Right lobe of liver (tissue), 6 donors: ENCODE measurements around the gene FOXN4. TPM values are rescaled to one million over a fixed set of nuclear protein-coding genes. Genes with fewer than 3 reads are reported as not detected.

Source experiments
- ATAC-seq, 4 donors: fragments of 200-7000 bp; cut with Tn5 transposase; one replicate each; pipeline ENCODE4 v1.9.1; 2020; ENCODE audit warnings: mild to moderate bottlenecking in 4 of 4, moderate library complexity in 4 of 4
- DNase-seq, 3 donors: peaks; one replicate each; pipeline ENCODE4 v3.0.0-alpha.2; 2020
- H3K27ac ChIP-seq, 3 donors: fragments of 200-600 bp; one replicate each; pipeline ENCODE4 v1.8.0; 2022
- H3K27me3 ChIP-seq, 2 donors: fragments of 200-600 bp; one replicate each; pipeline ENCODE4 v1.8.0; 2022
- H3K36me3 ChIP-seq, 4 donors: fragments of 200-600 bp; sonication (generic) in 1 of 4; one replicate each; pipeline versions ENCODE4 v1.5.1 to v1.8.0; 2017 to 2022; ENCODE audit warnings: control low read depth in 1 of 4
- H3K4me1 ChIP-seq, 4 donors: fragments of 200-600 bp; sonication (generic) in 1 of 4; one replicate each; pipeline versions ENCODE4 v1.5.1 to v1.8.0; 2017 to 2022; ENCODE audit warnings: control low read depth in 1 of 4
- H3K4me3 ChIP-seq, 3 donors: fragments of 200-600 bp; one replicate each; pipeline ENCODE4 v1.8.0; 2022
- H3K9me3 ChIP-seq, 4 donors: fragments of 200-600 bp; sonication (generic) in 1 of 4; one replicate each; pipeline versions ENCODE4 v1.5.1 to v1.8.0; 2017 to 2022; ENCODE audit warnings: control low read depth in 1 of 4
- POLR2A ChIP-seq: fragments of 450-650 bp; IDR thresholded peaks from one replicate; pipeline ENCODE4 v1.6.1; 2017; ENCODE audit warnings: antibody characterized with exemption, mild to moderate bottlenecking
- WGBS: methylation state at CpG from one replicate; pipeline ENCODE4 v1.1.6; 2018; ENCODE audit warnings: low coverage, low lambda C conversion rate; ENCODE audit not compliant: insufficient coverage; ENCODE audit errors: missing lambda C conversion rate; 5-methylcytosine and 5-hydroxymethylcytosine counted together
- intact Hi-C, 2 donors: fragments of 100-400 bp; cut with DNase I; formaldehyde crosslinking; loops; one replicate each; pipeline versions ENCODE4 v1.11.2 to v1.14.1; 2022
- total RNA-seq, 6 experiments: library from RNA; depleted of rRNA in 2 of 6; stranded (reverse); fragments of >200 nt in 2 of 6; fragmentation: NEBNext Ultra II Directional in 3 of 6; extraction: Animal tissue kit (Norgen Biotek cat#: 25700) in 3 of 6; gene quantifications; one replicate each; pipeline versions ENCODE4 v1.1.0 to v1.2.4, GENCODE V29; 2016 to 2023
- TF ChIP-seq, protein P1 (sequence below), 4 donors: fragments of 200-600 bp in 3 of 4; fragments of 450-650 bp in 1 of 4; IDR thresholded peaks; one replicate each; pipeline versions ENCODE4 v1.5.1 to v1.8.0; 2016 to 2022; ENCODE audit warnings: antibody characterized with exemption in 4 of 4, mild to moderate bottlenecking in 2 of 4
- donor health status: DM: no; HTN: yes; CAD: no.
- donor health status: DM: no; HTN: no; CAD: no.
- donor health status: DM: no; HTN: no; CAD: no.
- donor health status: DM: no; HTN: yes; CAD: no.
- donor health status: DM: no; HTN: yes; CAD: no.

FOXN4 gene
- total RNA-seq, 6 experiments from 2014 or later, result 0.06 to 0.86 (median 0.15) TPM; not detected in 2

- TF ChIP-seq, protein P1, sequence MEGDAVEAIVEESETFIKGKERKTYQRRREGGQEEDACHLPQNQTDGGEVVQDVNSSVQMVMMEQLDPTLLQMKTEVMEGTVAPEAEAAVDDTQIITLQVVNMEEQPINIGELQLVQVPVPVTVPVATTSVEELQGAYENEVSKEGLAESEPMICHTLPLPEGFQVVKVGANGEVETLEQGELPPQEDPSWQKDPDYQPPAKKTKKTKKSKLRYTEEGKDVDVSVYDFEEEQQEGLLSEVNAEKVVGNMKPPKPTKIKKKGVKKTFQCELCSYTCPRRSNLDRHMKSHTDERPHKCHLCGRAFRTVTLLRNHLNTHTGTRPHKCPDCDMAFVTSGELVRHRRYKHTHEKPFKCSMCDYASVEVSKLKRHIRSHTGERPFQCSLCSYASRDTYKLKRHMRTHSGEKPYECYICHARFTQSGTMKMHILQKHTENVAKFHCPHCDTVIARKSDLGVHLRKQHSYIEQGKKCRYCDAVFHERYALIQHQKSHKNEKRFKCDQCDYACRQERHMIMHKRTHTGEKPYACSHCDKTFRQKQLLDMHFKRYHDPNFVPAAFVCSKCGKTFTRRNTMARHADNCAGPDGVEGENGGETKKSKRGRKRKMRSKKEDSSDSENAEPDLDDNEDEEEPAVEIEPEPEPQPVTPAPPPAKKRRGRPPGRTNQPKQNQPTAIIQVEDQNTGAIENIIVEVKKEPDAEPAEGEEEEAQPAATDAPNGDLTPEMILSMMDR (IDR thresholded peaks at IDR 0.05), result no peak
- TF ChIP-seq POLR2A, result no peak
- no peak for DNase-seq
- 50% methylated on average over 6 of the region's 6 CpGs for WGBS
- no peak overlapping the region for H3K4me3 ChIP-seq
- intact Hi-C loops, result no loop called here
- no peaks in the 10 kb centered on the region for H3K9me3 ChIP-seq
- no peak overlapping the region for H3K27ac ChIP-seq
- no peaks in the 10 kb centered on the region for H3K36me3 ChIP-seq
- ATAC-seq, result no peak
- H3K27me3 ChIP-seq, result no peaks in the 10 kb centered on the region
- no peaks in the 10 kb centered on the region for H3K4me1 ChIP-seq
Measured at GRCh38 chr12:109352184-109352583, 43.1 kb upstream of the FOXN4 start.

GRCh38 chr12:109347589-109347988, 38.5 kb upstream of the FOXN4 start, which contains the start of gene MYO1H:
MYO1H (plus strand) TSS chr12:109347900; CDS start chr12:109347961, 61 bp downstream.
- intact Hi-C loops, result no loop called here
- Histone ChIP-seq H3K36me3 (no peaks in the 10 kb centered on the region), H3K4me3 (no peak within 1 kb of the TSS), H3K9me3 (no peaks in the 10 kb centered on the region), H3K4me1 (no peaks in the 10 kb centered on the region), H3K27me3 (no peaks in the 10 kb centered on the region), H3K27ac (no peak within 1 kb of the TSS)
- whole genome bisulfite sequencing, result 71% methylated on average over 6 of the region's 8 CpGs
- no peak for ATAC-seq
- TF ChIP-seq, protein P1 (IDR thresholded peaks at IDR 0.05), result no peak
- TF ChIP-seq POLR2A, result no peak
- no peak for DNase-seq

GRCh38 chr12:109346920-109347319, 37.8 kb upstream of the FOXN4 start:
- Histone ChIP-seq H3K36me3 (no peaks in the 10 kb centered on the region), H3K4me3 (no peak overlapping the region), H3K27ac (no peak overlapping the region), H3K27me3 (no peaks in the 10 kb centered on the region), H3K9me3 (no peaks in the 10 kb centered on the region), H3K4me1 (no peaks in the 10 kb centered on the region)
- TF ChIP-seq, protein P1 (IDR thresholded peaks at IDR 0.05), result no peak
- no peak for TF ChIP-seq POLR2A
- no peak for ATAC-seq
- DNase-seq, result no peak
- intact Hi-C loops, result no loop called here
- 87% methylated on average over 3 of the region's 3 CpGs for WGBS

DNA sequence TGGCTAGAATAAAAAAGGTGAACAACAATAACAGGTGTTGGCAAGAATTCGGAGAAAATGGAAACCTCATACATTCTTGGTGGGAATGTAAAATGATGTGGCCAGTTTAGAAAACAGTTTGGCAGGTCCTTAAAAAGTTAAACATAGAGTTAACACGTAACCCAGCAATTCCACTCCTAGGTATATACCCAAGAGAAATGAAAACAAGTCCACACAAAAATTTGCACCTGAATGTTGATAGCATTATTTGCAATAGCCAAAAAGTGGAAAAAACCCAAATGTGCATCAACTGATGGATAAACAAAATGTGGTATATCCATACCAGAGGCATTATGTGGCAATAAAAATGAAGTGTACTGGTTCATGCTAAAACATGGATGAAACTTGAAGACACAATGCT, 36.3 kb upstream of the FOXN4 start:
- Histone ChIP-seq H3K27ac (no peak overlapping the region), H3K4me1 (no peaks in the 10 kb centered on the region), H3K27me3 (no peaks in the 10 kb centered on the region), H3K9me3 (no peaks in the 10 kb centered on the region), H3K4me3 (no peak overlapping the region), H3K36me3 (no peaks in the 10 kb centered on the region)
- no peak for TF ChIP-seq POLR2A
- ATAC-seq, result no peak
- intact Hi-C loops, result no loop called here
- no peak for DNase-seq
- WGBS, result 72% methylated on average over 2 of the region's 2 CpGs

DNA sequence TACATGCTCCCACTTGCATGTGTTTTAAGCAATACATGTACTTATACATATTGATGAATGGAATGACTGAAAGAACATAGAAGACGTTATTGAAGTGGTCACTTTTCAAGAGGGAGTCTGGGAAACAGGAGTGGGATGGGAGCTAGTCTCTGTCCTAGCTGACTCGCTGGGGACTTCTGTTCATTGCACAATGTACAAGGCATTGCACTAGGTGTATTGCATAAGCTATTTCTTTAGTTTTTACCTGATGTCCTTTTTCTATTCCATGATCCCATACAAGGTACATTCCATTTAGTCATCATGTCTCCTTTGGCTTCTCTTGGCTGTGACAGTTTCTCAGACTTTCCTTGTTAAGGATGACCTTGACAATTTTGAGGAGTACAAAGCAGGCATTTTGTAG, 34.6 kb upstream of the FOXN4 start:
- WGBS, result 4% methylated on average over 2 of the region's 2 CpGs

More for the DNA sequence above, 34.6 kb upstream of the FOXN4 start:
- Histone ChIP-seq H3K27ac (no peak overlapping the region), H3K4me3 (no peak overlapping the region), H3K9me3 (no peaks in the 10 kb centered on the region), H3K4me1 (no peaks in the 10 kb centered on the region), H3K27me3 (no peaks in the 10 kb centered on the region), H3K36me3 (no peaks in the 10 kb centered on the region)
- no peak for TF ChIP-seq POLR2A
- TF ChIP-seq, protein P1 (IDR thresholded peaks at IDR 0.05), result no peak
- peak in 2 of 4 donors; percentile 33 to 38 for ATAC-seq
- intact Hi-C loops, result no loop called here
- DNase-seq, result no peak
